Prostate gland (tissue), 2 donors: ENCODE measurements around the gene ADARB2. TPM values are rescaled to one million over a fixed set of nuclear protein-coding genes. Genes with fewer than 3 reads are reported as not detected.
"Not testable (repeated sequence)": the region's sequence is repeated elsewhere in the genome, so short reads cannot be mapped to it uniquely, and the experiment has no call there.

Experiments used
- DNase-seq: peaks from one replicate; pipeline ENCODE4 v3.0.0-alpha.2; 2019; ENCODE audit warnings: low spot score
- H3K27ac ChIP-seq, 2 donors: fragments of 200-600 bp; sonication (generic); 2 replicates each; pipeline ENCODE4 v1.5.1; 2017 to 2019
- H3K27me3 ChIP-seq: fragments of 200-600 bp; sonication (generic); replicated peaks from 2 replicates; pipeline ENCODE4 v1.5.1; 2019; ENCODE audit not compliant: insufficient read depth
- H3K36me3 ChIP-seq, 2 donors: fragments of 200-600 bp; sonication (generic); 1 replicate in 1 of 2; 2 replicates in 1 of 2; pipeline versions ENCODE4 v1.5.1 to v1.8.1; 2017 to 2019
- H3K4me1 ChIP-seq: fragments of 200-600 bp; sonication (generic); replicated peaks from 2 replicates; pipeline ENCODE4 v1.5.1; 2019
- H3K4me3 ChIP-seq, 2 donors: fragments of 200-600 bp; sonication (generic); 2 replicates each; pipeline ENCODE4 v1.5.1; 2017 to 2019
- H3K9me3 ChIP-seq: fragments of 200-600 bp; sonication (generic); 2 replicates; pipeline ENCODE4 v1.5.1; 2017
- POLR2A ChIP-seq: fragments of 450-650 bp; IDR thresholded peaks from one replicate; pipeline ENCODE4 v1.6.1; 2016; ENCODE audit warnings: antibody characterized with exemption, mild to moderate bottlenecking
- POLR2AphosphoS5 ChIP-seq: sonication (generic); formaldehyde crosslinking; IDR thresholded peaks from one replicate; pipeline ENCODE4 v1.6.1; 2017; ENCODE audit warnings: antibody characterized with exemption
- WGBS: methylation state at CpG from one replicate; pipeline ENCODE4 v1.1.5; 2018; 5-methylcytosine and 5-hydroxymethylcytosine counted together
- intact Hi-C: fragments of 100-400 bp; cut with DNase I; formaldehyde crosslinking; loops from one replicate; pipeline ENCODE4 v1.14.2; 2022
- total RNA-seq, 2 donors: library from RNA; depleted of rRNA; stranded (reverse); fragments of >200 nt; gene quantifications; one replicate each; pipeline ENCODE4 v1.1.0, GENCODE V29; 2016
- TF ChIP-seq, protein P1 (sequence below), 4 experiments: fragments of 200-600 bp in 2 of 4; fragments of 450-650 bp in 2 of 4; sonication (generic) in 2 of 4; IDR thresholded peaks; 1 replicate in 3 of 4; 2 replicates in 1 of 4; pipeline ENCODE4 v1.5.1; 2016 to 2019; ENCODE audit warnings: antibody characterized with exemption in 4 of 4, mild to moderate bottlenecking in 2 of 4, moderate library complexity in 2 of 4

ADARB2 gene
- total RNA-seq, 2 donors from 2014 or later = 0.36 to 10.5 TPM

- no peak for DNase-seq
- Histone ChIP-seq H3K27me3 (no peaks in the 10 kb centered on the region), H3K27ac (no peak overlapping the region), H3K36me3 (no peaks in the 10 kb centered on the region), H3K9me3 (no peaks in the 10 kb centered on the region), H3K4me3 (no peak overlapping the region), H3K4me1 (no peaks in the 10 kb centered on the region)
- intact Hi-C loops = no loop called here
- TF ChIP-seq POLR2AphosphoS5 (no peak), POLR2A (no peak)
- TF ChIP-seq, protein P1, sequence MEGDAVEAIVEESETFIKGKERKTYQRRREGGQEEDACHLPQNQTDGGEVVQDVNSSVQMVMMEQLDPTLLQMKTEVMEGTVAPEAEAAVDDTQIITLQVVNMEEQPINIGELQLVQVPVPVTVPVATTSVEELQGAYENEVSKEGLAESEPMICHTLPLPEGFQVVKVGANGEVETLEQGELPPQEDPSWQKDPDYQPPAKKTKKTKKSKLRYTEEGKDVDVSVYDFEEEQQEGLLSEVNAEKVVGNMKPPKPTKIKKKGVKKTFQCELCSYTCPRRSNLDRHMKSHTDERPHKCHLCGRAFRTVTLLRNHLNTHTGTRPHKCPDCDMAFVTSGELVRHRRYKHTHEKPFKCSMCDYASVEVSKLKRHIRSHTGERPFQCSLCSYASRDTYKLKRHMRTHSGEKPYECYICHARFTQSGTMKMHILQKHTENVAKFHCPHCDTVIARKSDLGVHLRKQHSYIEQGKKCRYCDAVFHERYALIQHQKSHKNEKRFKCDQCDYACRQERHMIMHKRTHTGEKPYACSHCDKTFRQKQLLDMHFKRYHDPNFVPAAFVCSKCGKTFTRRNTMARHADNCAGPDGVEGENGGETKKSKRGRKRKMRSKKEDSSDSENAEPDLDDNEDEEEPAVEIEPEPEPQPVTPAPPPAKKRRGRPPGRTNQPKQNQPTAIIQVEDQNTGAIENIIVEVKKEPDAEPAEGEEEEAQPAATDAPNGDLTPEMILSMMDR (IDR thresholded peaks at IDR 0.05) = no peak
- 88% methylated on average over 15 of the region's 15 CpGs for WGBS
These were observed 571.1 kb downstream of the ADARB2 start for GRCh38 chr10:1166101-1166827.

DNA sequence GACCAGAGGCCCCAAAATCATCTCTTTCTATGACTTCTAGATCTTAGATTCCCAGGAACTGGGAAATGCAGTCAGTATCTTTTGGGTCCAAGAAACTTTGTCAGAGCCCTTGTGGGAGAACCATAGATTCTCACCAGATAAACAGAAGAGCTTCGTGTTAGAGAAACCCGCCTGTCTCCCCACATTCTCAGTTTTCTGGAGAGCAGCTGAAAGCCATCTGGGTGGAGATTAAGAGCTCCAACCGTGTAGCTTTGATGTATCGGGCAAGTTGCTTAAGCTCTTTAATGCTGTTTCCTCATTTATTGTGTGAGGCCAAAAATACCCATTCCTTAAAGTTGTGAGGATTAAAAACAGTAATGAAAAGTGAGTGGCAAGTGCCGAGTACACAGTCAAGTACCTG, 573.5 kb downstream of the ADARB2 start:
- H3K27ac ChIP-seq = no peak overlapping the region
- H3K4me3 ChIP-seq = no peak overlapping the region
- TF ChIP-seq POLR2A = no peak
- no peak for DNase-seq
- no peaks in the 10 kb centered on the region for H3K4me1 ChIP-seq
- 64% methylated on average over 5 of the region's 5 CpGs for WGBS
- H3K27me3 ChIP-seq = no peaks in the 10 kb centered on the region
- H3K9me3 ChIP-seq = no peaks in the 10 kb centered on the region
- intact Hi-C loops = no loop called here
- no peaks in the 10 kb centered on the region for H3K36me3 ChIP-seq

DNA sequence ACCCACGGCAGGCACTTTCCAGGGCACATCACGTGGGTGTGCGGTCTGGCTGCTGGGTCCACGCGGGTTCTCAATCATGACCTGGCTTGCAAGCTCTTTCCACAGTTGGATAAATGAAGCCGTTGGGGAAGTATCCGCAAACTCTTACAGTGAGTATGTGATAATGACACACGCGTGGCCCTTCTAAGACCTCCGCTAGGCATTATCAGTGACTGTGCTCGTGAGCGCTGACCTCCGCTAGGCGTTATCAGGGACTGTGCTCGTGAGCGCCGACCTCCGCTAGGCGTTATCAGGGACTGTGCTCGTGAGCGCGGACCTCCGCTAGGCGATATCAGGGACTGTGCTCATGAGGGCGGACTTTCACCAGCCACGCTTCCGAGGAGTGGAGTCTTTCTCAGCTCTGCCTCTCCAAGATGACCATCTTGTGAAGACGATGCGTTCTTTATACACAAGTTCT, 574.1 kb downstream of the ADARB2 start:
- Histone ChIP-seq H3K36me3 (no peaks in the 10 kb centered on the region), H3K4me3 (no peak overlapping the region), H3K27ac (no peak overlapping the region), H3K4me1 (no peaks in the 10 kb centered on the region), H3K9me3 (no peaks in the 10 kb centered on the region), H3K27me3 (no peaks in the 10 kb centered on the region)
- DNase-seq = no peak
- intact Hi-C loops = no loop called here
- TF ChIP-seq, protein P1 (IDR thresholded peaks at IDR 0.05) = no peak
- TF ChIP-seq POLR2A = no peak
- TF ChIP-seq POLR2AphosphoS5 = no peak
- 86% methylated on average over 25 of the region's 29 CpGs for WGBS

DNA sequence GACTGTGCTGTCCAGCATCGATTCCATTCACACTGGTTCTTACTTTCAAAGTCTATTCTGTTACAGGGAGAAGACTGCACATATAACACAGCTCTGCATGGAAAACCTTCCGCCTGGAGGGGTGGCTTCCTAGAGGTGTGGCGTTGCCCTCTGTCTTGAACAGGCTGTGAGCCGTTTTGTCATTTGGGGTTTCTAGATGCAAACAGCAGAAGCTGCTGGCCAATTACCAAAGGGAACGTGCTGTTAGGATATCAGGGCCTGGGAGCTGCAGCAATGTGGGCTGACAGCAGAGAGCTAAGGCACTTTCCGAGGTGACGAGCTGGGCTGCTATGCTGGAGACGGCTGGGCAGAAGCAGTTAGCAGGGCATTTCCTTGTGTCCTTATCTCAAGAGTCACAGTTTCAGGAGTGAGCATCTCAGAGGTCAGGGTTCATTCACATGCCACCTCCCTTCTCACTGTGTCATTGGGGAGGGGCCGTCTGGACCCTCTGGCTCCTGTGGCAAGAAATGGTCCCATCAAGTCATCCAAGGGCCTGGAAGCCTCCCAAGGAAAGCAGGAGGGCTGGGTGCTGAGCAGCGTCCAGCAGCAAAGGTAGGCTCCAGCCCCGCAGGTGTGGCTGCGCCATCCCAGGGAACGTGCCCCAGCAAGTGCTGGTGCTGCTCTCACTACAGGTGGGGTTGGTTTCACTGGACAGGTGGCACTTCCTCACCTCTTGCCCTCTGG, 574.7 kb downstream of the ADARB2 start:
- Histone ChIP-seq H3K4me3 (no peak overlapping the region), H3K36me3 (no peaks in the 10 kb centered on the region), H3K4me1 (no peaks in the 10 kb centered on the region), H3K9me3 (no peaks in the 10 kb centered on the region), H3K27me3 (no peaks in the 10 kb centered on the region), H3K27ac (no peak overlapping the region)
- TF ChIP-seq, protein P1 (IDR thresholded peaks at IDR 0.05) = no peak
- TF ChIP-seq POLR2A (no peak), POLR2AphosphoS5 (no peak)
- DNase-seq = no peak
- intact Hi-C loops = no loop called here
- WGBS = 66% methylated on average over 10 of the region's 13 CpGs

DNA sequence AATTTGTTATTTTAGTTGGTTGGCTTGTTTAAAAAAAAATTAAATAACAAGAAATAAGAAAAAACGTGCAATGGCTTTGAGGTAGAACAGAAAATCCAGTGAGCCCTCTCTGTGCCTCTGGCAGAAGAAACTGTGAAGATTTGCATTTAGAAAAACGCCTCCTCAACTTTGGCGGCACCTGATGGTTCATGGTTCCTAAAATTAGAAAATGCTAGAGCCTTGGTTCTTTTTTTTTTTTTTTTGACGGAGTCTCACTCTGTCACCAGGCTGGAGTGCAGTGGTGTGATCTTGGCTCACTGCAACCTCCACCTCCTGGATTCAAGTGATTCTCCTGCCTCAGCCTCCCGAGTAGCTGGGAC, 576.0 kb downstream of the ADARB2 start:
- H3K27me3 ChIP-seq, H3K27ac ChIP-seq, H3K36me3 ChIP-seq, H3K4me3 ChIP-seq, DNase-seq, H3K9me3 ChIP-seq, H3K4me1 ChIP-seq, intact Hi-C loops: not testable (repeated sequence)
- WGBS = 77% methylated on average over 5 of the region's 5 CpGs
